ENCODE results near the gene GNRHR.
"Not testable (repeated sequence)": the region's sequence is repeated elsewhere in the genome, so short reads cannot be mapped to it uniquely, and the experiment has no call there.

Gene GNRHR

DNA sequence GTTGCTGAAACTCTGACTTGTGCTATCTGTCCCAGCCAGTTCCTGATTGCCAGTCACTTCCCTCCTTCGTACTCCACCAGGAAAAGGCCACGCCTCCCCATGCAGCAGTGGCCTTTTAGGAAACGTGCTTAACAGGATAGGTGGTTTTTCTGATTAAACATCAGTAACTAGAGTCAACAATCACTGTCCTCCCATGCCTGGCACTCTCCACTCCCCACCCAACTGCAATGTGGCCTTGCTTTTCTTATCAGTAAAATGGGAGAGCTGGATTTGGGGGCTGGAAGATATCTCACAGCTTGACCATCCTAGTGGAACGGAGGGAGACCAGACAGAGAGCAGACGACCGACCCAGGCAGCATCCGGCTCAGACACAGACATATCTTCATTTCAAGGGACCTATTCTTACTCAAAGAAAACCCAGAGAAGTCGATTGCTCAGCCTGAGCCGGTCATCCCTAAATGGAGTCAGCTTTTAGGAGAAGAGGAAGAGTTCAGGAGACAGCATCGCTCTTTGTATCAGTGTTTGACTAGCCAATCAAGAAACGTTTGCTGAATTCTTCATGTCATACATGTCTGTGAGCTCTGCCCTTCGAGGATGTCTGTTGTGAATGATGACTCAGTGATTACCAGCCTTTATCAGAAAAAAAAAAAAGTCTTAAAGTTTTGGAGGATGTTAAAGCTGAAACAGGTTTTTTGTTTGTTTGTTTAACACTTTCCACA is 40.5 kb downstream of the GNRHR start:
- DNase-seq = peak; percentile 64
- Histone ChIP-seq H3K4me3 (ENCODE audit: low read depth, low read length) (no peak overlapping the region), H3K36me3 (replicated peaks) (no peaks in the 10 kb centered on the region), H3K27me3 (replicated peaks) (no peaks in the 10 kb centered on the region), H3K27ac (peak overlapping the region; percentile 76)
- in situ Hi-C loops (cut with HindIII; ENCODE audit: low pct_ligation_motif_present, low sequenced_read_pairs) = no loop called here
- TF ChIP-seq, protein P1, sequence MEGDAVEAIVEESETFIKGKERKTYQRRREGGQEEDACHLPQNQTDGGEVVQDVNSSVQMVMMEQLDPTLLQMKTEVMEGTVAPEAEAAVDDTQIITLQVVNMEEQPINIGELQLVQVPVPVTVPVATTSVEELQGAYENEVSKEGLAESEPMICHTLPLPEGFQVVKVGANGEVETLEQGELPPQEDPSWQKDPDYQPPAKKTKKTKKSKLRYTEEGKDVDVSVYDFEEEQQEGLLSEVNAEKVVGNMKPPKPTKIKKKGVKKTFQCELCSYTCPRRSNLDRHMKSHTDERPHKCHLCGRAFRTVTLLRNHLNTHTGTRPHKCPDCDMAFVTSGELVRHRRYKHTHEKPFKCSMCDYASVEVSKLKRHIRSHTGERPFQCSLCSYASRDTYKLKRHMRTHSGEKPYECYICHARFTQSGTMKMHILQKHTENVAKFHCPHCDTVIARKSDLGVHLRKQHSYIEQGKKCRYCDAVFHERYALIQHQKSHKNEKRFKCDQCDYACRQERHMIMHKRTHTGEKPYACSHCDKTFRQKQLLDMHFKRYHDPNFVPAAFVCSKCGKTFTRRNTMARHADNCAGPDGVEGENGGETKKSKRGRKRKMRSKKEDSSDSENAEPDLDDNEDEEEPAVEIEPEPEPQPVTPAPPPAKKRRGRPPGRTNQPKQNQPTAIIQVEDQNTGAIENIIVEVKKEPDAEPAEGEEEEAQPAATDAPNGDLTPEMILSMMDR (IDR thresholded peaks at IDR 0.05; ENCODE audit: low read depth, low read length, missing control alignments) = no peak

DNA sequence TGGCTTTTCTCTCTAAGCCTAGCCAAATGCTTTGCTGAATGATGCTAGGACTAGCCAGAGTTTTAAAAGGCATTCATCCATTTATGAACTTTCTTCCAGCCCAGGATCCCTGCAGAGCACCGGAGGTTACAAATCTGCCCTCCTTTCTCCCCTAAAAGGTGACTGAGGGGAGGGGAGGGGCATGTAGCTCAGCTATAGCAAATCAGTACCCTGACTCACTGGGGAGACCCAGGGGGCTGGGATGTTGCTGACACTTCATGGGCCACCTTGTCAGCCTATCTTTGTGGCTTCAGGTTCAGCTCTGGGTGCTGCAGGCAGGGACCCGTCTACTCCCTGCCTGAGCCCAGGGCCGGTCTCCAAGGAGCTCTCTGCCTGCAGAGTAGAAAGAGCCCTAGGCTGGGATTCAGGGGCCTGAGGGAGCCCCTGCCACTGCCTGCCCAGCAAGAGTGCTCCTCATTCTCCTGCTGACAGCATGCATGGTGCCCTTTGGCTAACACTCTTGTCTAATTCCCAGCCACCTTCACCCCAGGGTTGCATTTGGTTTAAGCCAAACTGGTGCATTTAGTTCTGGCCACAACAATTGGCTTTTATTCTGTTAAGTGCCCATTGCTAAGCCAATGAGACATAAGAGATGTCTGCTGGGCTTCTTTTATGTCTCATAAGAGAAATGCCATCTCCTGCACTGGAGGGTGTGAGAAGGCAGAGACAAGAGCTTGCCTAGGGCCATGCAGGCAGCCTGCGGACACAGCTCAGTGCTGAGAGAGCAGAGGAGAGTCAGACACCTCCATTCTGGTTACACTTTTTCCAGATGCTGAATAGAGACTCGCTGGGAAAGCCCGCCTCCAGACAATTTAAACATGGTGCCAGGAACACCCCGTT is 41.3 kb downstream of the GNRHR start:
- TF ChIP-seq, protein P1 (IDR thresholded peaks at IDR 0.05; ENCODE audit: low read depth, low read length, missing control alignments) = no peak
- Histone ChIP-seq H3K27me3 (replicated peaks) (no peaks in the 10 kb centered on the region), H3K4me3 (ENCODE audit: low read depth, low read length) (no peak overlapping the region), H3K36me3 (replicated peaks) (no peaks in the 10 kb centered on the region), H3K27ac (peak overlapping the region; percentile 76)
- in situ Hi-C loops (cut with HindIII; ENCODE audit: low pct_ligation_motif_present, low sequenced_read_pairs) = no loop called here
- no peak for DNase-seq

DNA sequence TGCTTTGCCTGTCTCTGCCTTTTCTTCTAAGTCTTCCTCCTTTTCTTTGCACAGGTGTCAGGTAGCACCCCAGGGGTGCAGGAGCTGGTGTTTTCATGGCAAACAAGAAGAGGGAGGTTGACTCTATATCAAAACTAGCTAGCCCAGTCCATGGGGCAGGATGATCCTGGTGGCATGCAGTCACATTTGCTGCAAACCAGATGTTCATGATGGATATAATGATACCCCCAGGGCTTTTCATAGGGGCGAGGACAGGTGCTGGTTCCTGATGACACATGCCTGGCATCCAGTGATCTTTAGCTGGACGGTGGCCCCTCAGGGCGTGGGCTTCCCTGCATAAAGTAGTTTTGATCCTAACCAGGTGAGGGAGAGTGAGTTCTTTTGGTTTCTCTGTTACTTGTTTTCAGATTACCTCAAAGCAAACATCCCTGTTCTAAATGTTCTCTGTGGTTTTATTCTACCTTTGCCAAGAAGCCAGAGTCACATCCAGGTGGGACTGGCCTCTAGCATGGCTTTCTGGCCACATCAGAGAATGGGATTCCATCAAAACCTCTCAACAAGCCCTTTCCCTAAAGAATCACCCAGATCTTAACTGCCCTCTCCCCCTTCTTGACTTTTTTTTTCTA is 42.1 kb downstream of the GNRHR start:
- in situ Hi-C loops (cut with HindIII; ENCODE audit: low pct_ligation_motif_present, low sequenced_read_pairs) = no loop called here
- no peak for DNase-seq
- no peak overlapping the region for H3K27ac ChIP-seq

DNA sequence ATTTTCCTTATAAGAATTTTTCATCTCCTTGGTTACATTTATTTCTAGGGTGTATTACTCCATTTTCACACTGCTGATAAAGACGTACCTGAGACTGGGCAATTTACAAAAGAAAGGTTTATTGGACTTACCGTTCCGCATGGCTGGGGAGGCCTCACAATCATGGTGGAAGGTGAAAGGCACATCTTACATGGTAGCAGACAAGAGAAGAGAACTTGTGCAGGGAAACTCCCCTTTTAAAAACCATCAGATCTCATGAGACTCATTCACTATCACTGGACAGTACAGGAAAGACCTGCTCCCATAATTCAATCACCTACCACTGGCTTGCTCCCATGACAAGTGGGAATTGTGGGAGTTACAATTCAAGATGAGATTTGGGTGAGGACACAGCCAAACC is 47.5 kb downstream of the GNRHR start:
- DNase-seq; H3K4me3 ChIP-seq (ENCODE audit: low read depth, low read length); H3K36me3 ChIP-seq (replicated peaks); in situ Hi-C loops (cut with HindIII; ENCODE audit: low pct_ligation_motif_present, low sequenced_read_pairs); H3K27ac ChIP-seq; H3K27me3 ChIP-seq (replicated peaks): not testable (repeated sequence)

More for the DNA sequence above, 42.1 kb downstream of the GNRHR start:
- TF ChIP-seq, protein P1 (IDR thresholded peaks at IDR 0.05; ENCODE audit: low read depth, low read length, missing control alignments) = no peak
- Histone ChIP-seq H3K4me3 (ENCODE audit: low read depth, low read length) (no peak overlapping the region), H3K36me3 (replicated peaks) (no peaks in the 10 kb centered on the region), H3K27me3 (replicated peaks) (no peaks in the 10 kb centered on the region)

DNA sequence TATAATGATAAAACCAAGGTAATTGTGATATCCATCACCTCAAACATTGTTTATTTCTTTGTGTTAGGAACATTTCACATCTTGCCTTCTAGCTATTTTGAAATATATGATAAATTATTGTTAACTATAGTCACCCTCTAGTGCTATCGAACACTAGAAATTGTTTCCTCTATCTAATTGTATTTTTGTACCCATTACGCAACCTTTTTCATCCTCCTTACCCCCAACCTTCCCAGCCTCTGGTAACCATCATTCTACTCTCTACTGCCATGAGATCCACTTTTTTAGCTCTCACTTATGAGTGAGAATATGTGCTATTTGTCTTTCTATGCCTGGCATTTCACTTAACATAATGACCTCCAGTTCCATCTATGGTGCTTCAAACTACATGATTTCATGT is 49.3 kb downstream of the GNRHR start:
- Histone ChIP-seq H3K4me3 (ENCODE audit: low read depth, low read length) (no peak overlapping the region), H3K27ac (no peak overlapping the region), H3K36me3 (replicated peaks) (no peaks in the 10 kb centered on the region), H3K27me3 (replicated peaks) (no peaks in the 10 kb centered on the region)
- TF ChIP-seq, protein P1 (IDR thresholded peaks at IDR 0.05; ENCODE audit: low read depth, low read length, missing control alignments) = no peak
- in situ Hi-C loops (cut with HindIII; ENCODE audit: low pct_ligation_motif_present, low sequenced_read_pairs) = no loop called here
- DNase-seq = no peak

DNA sequence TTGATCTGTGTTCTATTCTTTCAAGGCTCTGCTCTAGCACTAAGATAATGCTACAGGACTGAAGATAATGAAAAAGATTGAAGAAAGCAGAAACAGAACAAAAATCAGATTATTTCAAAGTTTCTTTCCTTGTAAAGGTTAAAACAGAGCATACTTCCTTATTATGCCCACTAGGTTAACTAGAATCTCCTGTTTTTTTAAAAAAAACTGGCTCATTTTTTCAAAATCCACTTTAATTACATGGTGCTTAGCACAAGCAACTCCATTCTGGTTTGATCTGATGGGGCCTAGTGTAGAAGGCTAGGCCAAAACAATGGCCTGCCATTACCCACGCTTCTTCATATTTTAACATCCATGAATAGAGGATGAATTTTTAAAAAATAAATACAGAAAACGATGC is 52.0 kb downstream of the GNRHR start:
- no peak for DNase-seq
- H3K27ac ChIP-seq = no peak overlapping the region
- H3K4me3 ChIP-seq (ENCODE audit: low read depth, low read length) = peak overlapping the region; percentile 82
- no peaks in the 10 kb centered on the region for H3K27me3 ChIP-seq (replicated peaks)
- no peaks in the 10 kb centered on the region for H3K36me3 ChIP-seq (replicated peaks)
- in situ Hi-C loops (cut with HindIII; ENCODE audit: low pct_ligation_motif_present, low sequenced_read_pairs) = no loop called here
- TF ChIP-seq, protein P1 (IDR thresholded peaks at IDR 0.05; ENCODE audit: low read depth, low read length, missing control alignments) = no peak
